ENCODE measurements around the gene GRHL3. TPM values are rescaled to one million over a fixed set of nuclear protein-coding genes. Genes with fewer than 3 reads are reported as not detected.

Gene GRHL3
- total and polyA plus RNA-seq, 8 donors, result 0.11 to 0.86 (median 0.35) TPM

- Histone ChIP-seq H3K27me3 (no peaks in the 10 kb centered on the region), H3K9me3 (no peaks in the 10 kb centered on the region), H3K4me1 (no peaks in the 10 kb centered on the region), H3K4me3 (no peak overlapping the region), H3K27ac (no peak overlapping the region), H3K36me3 (no peaks in the 10 kb centered on the region)
- DNase-seq (no peak), FAIRE-seq (no peak), ATAC-seq (no peak)
- no peak for TF ChIP-seq CTCF (IDR thresholded peaks at IDR 0.05)
- intact Hi-C loops (cut with DNase I), result no loop called here
- 51 to 53% methylated on average over 4 of the region's 4 CpGs for WGBS, 2 donors
Measured at GRCh38 chr1:24301785-24302175, 17.4 kb upstream of the GRHL3 start.

- no peak for ATAC-seq
- TF ChIP-seq CTCF (IDR thresholded peaks at IDR 0.05), result no peak
Measured at GRCh38 chr1:24302209-24302611, 16.9 kb upstream of the GRHL3 start.

GRCh38 chr1:24303600-24303999, 15.6 kb upstream of the GRHL3 start:
- 83 to 95% methylated on average over 4 of the region's 4 CpGs for WGBS, 2 donors
- H3K9me3 ChIP-seq, result no peaks in the 10 kb centered on the region
- intact Hi-C loops (cut with DNase I), result no loop called here
- no peaks in the 10 kb centered on the region for H3K4me1 ChIP-seq
- no peak for DNase-seq
- no peaks in the 10 kb centered on the region for H3K27me3 ChIP-seq
- no peak overlapping the region for H3K4me3 ChIP-seq
- no peak for FAIRE-seq
- H3K27ac ChIP-seq, result no peak overlapping the region
- no peak for ATAC-seq
- no peak for TF ChIP-seq CTCF (IDR thresholded peaks at IDR 0.05)
- H3K36me3 ChIP-seq, result no peaks in the 10 kb centered on the region

More at GRCh38 chr1:24302209-24302611, 16.9 kb upstream of the GRHL3 start:
- no peak overlapping the region for H3K4me3 ChIP-seq
- DNase-seq (no peak), FAIRE-seq (no peak)
- 90 to 91% methylated on average over 3 of the region's 3 CpGs for WGBS, 2 donors
- no peaks in the 10 kb centered on the region for H3K36me3 ChIP-seq
- H3K4me1 ChIP-seq, result no peaks in the 10 kb centered on the region
- H3K27me3 ChIP-seq, result no peaks in the 10 kb centered on the region
- no peak overlapping the region for H3K27ac ChIP-seq
- intact Hi-C loops (cut with DNase I), result no loop called here
- no peaks in the 10 kb centered on the region for H3K9me3 ChIP-seq

- intact Hi-C loops (cut with DNase I), result no loop called here
- ATAC-seq (no peak), FAIRE-seq (no peak), DNase-seq (no peak)
- H3K9me3 ChIP-seq, result no peaks in the 10 kb centered on the region
- TF ChIP-seq CTCF (IDR thresholded peaks at IDR 0.05), result no peak
- 69 to 82% methylated on average over 3 of the region's 3 CpGs for WGBS, 2 donors
- no peaks in the 10 kb centered on the region for H3K4me1 ChIP-seq
- H3K27ac ChIP-seq, result no peak overlapping the region
- H3K4me3 ChIP-seq, result no peak overlapping the region
- H3K27me3 ChIP-seq, result no peaks in the 10 kb centered on the region
- no peaks in the 10 kb centered on the region for H3K36me3 ChIP-seq
Measured at GRCh38 chr1:24304763-24305162, 14.4 kb upstream of the GRHL3 start.

GRCh38 chr1:24308365-24309015, 10.7 kb upstream of the GRHL3 start:
- ATAC-seq (no peak), FAIRE-seq (no peak), DNase-seq (no peak)
- WGBS, 2 donors, result 70 to 85% methylated on average over 7 of the region's 7 CpGs
- Histone ChIP-seq H3K27ac (no peak overlapping the region), H3K36me3 (no peaks in the 10 kb centered on the region), H3K9me3 (no peaks in the 10 kb centered on the region), H3K4me1 (no peaks in the 10 kb centered on the region), H3K27me3 (no peaks in the 10 kb centered on the region), H3K4me3 (no peak overlapping the region)
- intact Hi-C loops (cut with DNase I), result no loop called here
- TF ChIP-seq CTCF (IDR thresholded peaks at IDR 0.05), result no peak
